IMR-90 (cell line): Measurements from ENCODE around the gene MTNR1B. TPM values are rescaled to one million over a fixed set of nuclear protein-coding genes. Genes with fewer than 3 reads are reported as not detected.

Experiments used
- ATAC-seq: fragments of 200-7000 bp; cut with Tn5 transposase; 2 replicates; pipeline ENCODE4 v1.9.1; 2020; ENCODE audit warnings: low read depth, mild to moderate bottlenecking, moderate library complexity
- BruUV-seq: library from RNA; stranded (reverse); fragments of 400-500 nt; replicated peaks from 2 replicates; lab custom pipeline; 2021; lab: Mats Ljungman, UMichigan
- CTCF ChIA-PET: fragments of 300-600 bp; formaldehyde crosslinking; extraction: SDS; loops from one replicate; lab custom pipeline; 2021; ENCODE audit warnings: antibody characterized with exemption; lab: Yijun Ruan, JAX
- POLR2A ChIA-PET: fragments of 300-600 bp; sonication (Branson Sonifier 250); formaldehyde crosslinking; loops from one replicate; lab custom pipeline; 2022; ENCODE audit warnings: antibody characterized with exemption; ENCODE audit not compliant: unreplicated experiment; lab: Charles Lee
- DNase-seq: peaks from one replicate; pipeline ENCODE4 v3.0.0; 2013
- H2AFZ ChIP-seq: replicated peaks from 2 replicates; pipeline ENCODE3; 2013; ENCODE audit warnings: low read length, mild to moderate bottlenecking; ENCODE audit not compliant: poor library complexity
- H2AK5ac ChIP-seq: 2 replicates; pipeline ENCODE4 v1.6.1; 2013; ENCODE audit warnings: low read depth, low read length, inconsistent platforms
- H2AK9ac ChIP-seq: replicated peaks from 2 replicates; pipeline ENCODE3; 2013; ENCODE audit warnings: mild to moderate bottlenecking, low read depth, low read length, moderate library complexity; ENCODE audit not compliant: poor library complexity
- H2BK120ac ChIP-seq: 2 replicates; pipeline ENCODE4 v1.6.1; 2013; ENCODE audit warnings: low read depth, low read length, inconsistent platforms
- H2BK15ac ChIP-seq: 3 replicates; pipeline ENCODE4 v1.6.1; 2013; ENCODE audit warnings: low read depth, low read length, inconsistent platforms
- H2BK20ac ChIP-seq: 2 replicates; pipeline ENCODE4 v1.6.1; 2013; ENCODE audit warnings: low read depth, mild to moderate bottlenecking, inconsistent platforms, low read length, moderate library complexity
- H2BK5ac ChIP-seq: 2 replicates; pipeline ENCODE4 v1.6.1; 2013; ENCODE audit warnings: mild to moderate bottlenecking, low read depth, low read length, inconsistent platforms; ENCODE audit not compliant: poor library complexity, severe bottlenecking
- H3K14ac ChIP-seq: replicated peaks from 2 replicates; pipeline ENCODE4 v1.6.1; 2013; ENCODE audit warnings: low read depth, low read length, inconsistent platforms
- H3K18ac ChIP-seq: 2 replicates; pipeline ENCODE4 v1.6.1; 2013; ENCODE audit warnings: low read depth, low read length, control low read depth
- H3K23ac ChIP-seq: 2 replicates; pipeline ENCODE4 v1.6.1; 2013; ENCODE audit warnings: low read depth, low read length, inconsistent platforms
- H3K27ac ChIP-seq: 2 replicates; pipeline ENCODE4 v1.5.1; 2013; ENCODE audit warnings: mild to moderate bottlenecking, control low read depth, low read length; ENCODE audit not compliant: insufficient read depth
- H3K27me3 ChIP-seq: 2 replicates; pipeline ENCODE4 v1.6.1; 2013; ENCODE audit warnings: low read length; ENCODE audit not compliant: control insufficient read depth, insufficient read depth
- H3K36me3 ChIP-seq: 2 replicates; pipeline ENCODE4 v1.6.1; 2013; ENCODE audit warnings: low read length, mixed read lengths; ENCODE audit not compliant: control insufficient read depth, insufficient read depth
- H3K4ac ChIP-seq: 2 replicates; pipeline ENCODE4 v1.6.1; 2013; ENCODE audit warnings: low read depth, low read length, inconsistent platforms
- H3K4me1 ChIP-seq: 2 replicates; pipeline ENCODE4 v1.6.1; 2013; ENCODE audit warnings: low read length, mixed read lengths; ENCODE audit not compliant: control insufficient read depth, insufficient read depth
- H3K4me2 ChIP-seq: 2 replicates; pipeline ENCODE4 v1.6.1; 2013; ENCODE audit warnings: low read depth, mild to moderate bottlenecking, control low read depth, low read length, moderate library complexity
- H3K4me3 ChIP-seq: 2 replicates; pipeline ENCODE4 v1.5.1; 2013; ENCODE audit warnings: low read depth, mild to moderate bottlenecking, control low read depth, low read length, moderate library complexity; ENCODE audit not compliant: insufficient read depth
- H3K56ac ChIP-seq: 2 replicates; pipeline ENCODE4 v1.6.1; 2013; ENCODE audit warnings: low read length, inconsistent platforms; ENCODE audit not compliant: insufficient read depth; ENCODE audit errors: extremely low read depth
- H3K79me1 ChIP-seq, 2 experiments: 2 replicates each; pipeline ENCODE4 v1.6.1; 2013; ENCODE audit warnings: low read length in 2 of 2, inconsistent platforms in 1 of 2, low read depth in 1 of 2
- H3K9ac ChIP-seq: 2 replicates; pipeline ENCODE4 v1.6.1; 2013; ENCODE audit warnings: low read depth, low read length, control low read depth
- H3K9me1 ChIP-seq: 2 replicates; pipeline ENCODE4 v1.6.1; 2013; ENCODE audit warnings: low read length, inconsistent platforms; ENCODE audit not compliant: insufficient read depth
- H3K9me3 ChIP-seq: 2 replicates; pipeline ENCODE4 v1.6.1; 2013; ENCODE audit warnings: low read length; ENCODE audit not compliant: control insufficient read depth, insufficient read depth
- H4K20me1 ChIP-seq: 2 replicates; pipeline ENCODE4 v1.6.1; 2013; ENCODE audit warnings: low read length, inconsistent platforms; ENCODE audit not compliant: insufficient read depth
- H4K5ac ChIP-seq: 2 replicates; pipeline ENCODE4 v1.6.1; 2013; ENCODE audit warnings: mild to moderate bottlenecking, low read depth, low read length, control low read depth
- H4K8ac ChIP-seq, 2 experiments: 2 replicates each; pipeline ENCODE4 v1.6.1; 2013; ENCODE audit warnings: low read depth in 2 of 2, low read length in 2 of 2, control low read depth in 1 of 2, inconsistent platforms in 1 of 2
- H4K91ac ChIP-seq: 2 replicates; pipeline ENCODE4 v1.6.1; 2013; ENCODE audit warnings: low read depth, low read length, inconsistent platforms; ENCODE audit not compliant: insufficient read depth
- ELK1 ChIP-seq: fragments of 150-350 bp; IDR thresholded peaks from 2 replicates; pipeline ENCODE4 v1.6.1; 2016; ENCODE audit warnings: low read depth, mild to moderate bottlenecking, low read length, moderate library complexity, borderline replicate concordance
- MAZ ChIP-seq: IDR thresholded peaks from 2 replicates; pipeline ENCODE4 v1.6.1; 2012; ENCODE audit warnings: low read depth, mild to moderate bottlenecking, low read length, improper control_type of control experiment, moderate library complexity, borderline replicate concordance
- MXI1 ChIP-seq: IDR thresholded peaks from 2 replicates; pipeline ENCODE4 v1.6.1; 2012; ENCODE audit warnings: low read depth, mild to moderate bottlenecking, low read length, moderate library complexity, borderline replicate concordance
- RCOR1 ChIP-seq: IDR thresholded peaks from 2 replicates; pipeline ENCODE4 v1.6.1; 2012; ENCODE audit warnings: mild to moderate bottlenecking, low read length, improper control_type of control experiment; ENCODE audit not compliant: insufficient replicate concordance
- RFX5 ChIP-seq: IDR thresholded peaks from 2 replicates; pipeline ENCODE4 v1.8.0; 2012; ENCODE audit warnings: low read depth, mild to moderate bottlenecking, low read length, moderate library complexity
- WGBS, 2 experiments: methylation state at CpG; one replicate each; pipeline versions ENCODE4 v1.1.5 to v1.1.7; 2013; ENCODE audit warnings: missing lambda C conversion rate in 2 of 2; ENCODE audit not compliant: insufficient read length in 1 of 2; ENCODE audit errors: extremely low coverage in 2 of 2; 5-methylcytosine and 5-hydroxymethylcytosine counted together
- dilution Hi-C: fragments of 300-500 bp; cut with HindIII; formaldehyde crosslinking; loops from one replicate; pipeline ENCODE4 v1.14.3; 2018; ENCODE audit warnings: low sequenced_read_pairs; ENCODE audit not compliant: unreplicated experiment
- in situ Hi-C: fragments of 300-500 bp; cut with MboI; formaldehyde crosslinking; loops from 3 replicates; pipeline ENCODE4 v1.14.3; 2019; ENCODE audit warnings: low sequenced_read_pairs, inconsistent platforms, mixed read lengths
- intact Hi-C: fragments of 100-400 bp; cut with micrococcal nuclease; formaldehyde crosslinking; loops from 2 replicates; pipeline ENCODE4 v1.10.0; 2022
- polyA plus RNA-seq, 3 experiments: library from polyadenylated mRNA; depleted of rRNA; stranded (reverse); fragments of >200 nt; gene quantifications; 2 replicates each; pipeline ENCODE4 v1.2.3, GENCODE V29; 2012; ENCODE audit warnings: low replicate concordance in 1 of 3
- total RNA-seq: library from RNA; depleted of rRNA; stranded (reverse); fragments of >200 nt; gene quantifications from 2 replicates; pipeline ENCODE4 v1.2.3, GENCODE V29; 2012

Gene MTNR1B
- total and polyA plus RNA-seq, 2 of the 4 experiments (the other 2 are of a cell fraction): under 0.01 to 0.07 TPM

GRCh38 chr11:92978271-92979111 is 9.0 kb downstream of the MTNR1B start:
- POLR2A ChIA-PET: no interaction called here

More at GRCh38 chr11:92978271-92979111, 9.0 kb downstream of the MTNR1B start:
- Histone ChIP-seq H4K20me1 (no peaks in the 10 kb centered on the region), H3K79me1 (no peaks in the 10 kb centered on the region), H3K4me3 (no peak overlapping the region), H3K27ac (no peak overlapping the region), H3K14ac (peak overlapping the region; percentile 60), H2BK20ac (peak overlapping the region; percentile 62), H3K23ac (0 out of 2 replicates have a peak overlapping the region, but pooled peaks have one; percentile 20), H3K27me3 (no peaks in the 10 kb centered on the region), H3K9ac (no peak overlapping the region), H4K8ac (peak overlapping the region in 1 of 2 experiments; percentile 51; a peak in 2 of 4 replicates), H3K36me3 (no peaks in the 10 kb centered on the region), H4K5ac (no peak overlapping the region), H3K4me2 (no peak overlapping the region; the same call in 1 of the 2 replicates), H3K9me3 (no peaks in the 10 kb centered on the region), H4K91ac (peak overlapping the region; percentile 32), H2AK9ac (peak overlapping the region; percentile 44), H2BK15ac (peak overlapping the region; percentile 42; the same call in 2 of the 3 replicates), H3K18ac (no peak overlapping the region; the same call in 1 of the 2 replicates), H3K4me1 (peaks cover 5% of the 10 kb centered on the region), H2BK120ac (peak overlapping the region; percentile 53), H2BK5ac (peak overlapping the region; percentile 53), H2AK5ac (peak overlapping the region; percentile 50; the same call in 1 of the 2 replicates), H3K56ac (peak overlapping the region; percentile 27; the same call in 1 of the 2 replicates), H2AFZ (peak overlapping the region; percentile 54), H3K4ac (peak overlapping the region; percentile 54; the same call in 1 of the 2 replicates), H3K9me1 (peaks cover 6% of the 10 kb centered on the region)
- in situ Hi-C loops (no loop called here), dilution Hi-C loops (no loop called here), intact Hi-C loops (no loop called here)
- peak; percentile 50 for ATAC-seq
- CTCF ChIA-PET: interaction anchor here (0.9 kb wide), 1 partner anchor 37 kb away, joined by 4 read pairs; no protein-coding TSS in a partner anchor
- DNase-seq: peak; percentile 44
- no TSS peak for BruUV-seq
- TF ChIP-seq RCOR1: no peak
- TF ChIP-seq ELK1: no peak
- no peak for TF ChIP-seq RFX5
- TF ChIP-seq MAZ: no peak
- no peak for TF ChIP-seq MXI1
- WGBS, 2 experiments: no CpG with 5 or more reads among the region's 7 CpGs
